ENCODE results near the gene KRTAP16-1.

The KRTAP16-1 gene

GRCh38 chr17:41301204-41301790 is 7.8 kb downstream of the KRTAP16-1 start:
- no peak for TF ChIP-seq CTCF (IDR thresholded peaks at IDR 0.05)
- H3K27ac ChIP-seq, result no peak overlapping the region
- H3K4me3 ChIP-seq, result no peak overlapping the region
- no peak for DNase-seq (ENCODE audit: low spot score)

GRCh38 chr17:41298458-41299135 is 10.5 kb downstream of the KRTAP16-1 start:
- Histone ChIP-seq H3K4me3 (no peak overlapping the region), H3K27ac (no peak overlapping the region)
- TF ChIP-seq CTCF (IDR thresholded peaks at IDR 0.05), result no peak
- no peak for DNase-seq (ENCODE audit: low spot score)

- DNase-seq (ENCODE audit: low spot score), result no peak
- TF ChIP-seq CTCF (IDR thresholded peaks at IDR 0.05), result no peak
- H3K27ac ChIP-seq, result no peak overlapping the region
- H3K4me3 ChIP-seq, result no peak overlapping the region
Observed at GRCh38 chr17:41296846-41297245, 12.3 kb downstream of the KRTAP16-1 start.

DNA sequence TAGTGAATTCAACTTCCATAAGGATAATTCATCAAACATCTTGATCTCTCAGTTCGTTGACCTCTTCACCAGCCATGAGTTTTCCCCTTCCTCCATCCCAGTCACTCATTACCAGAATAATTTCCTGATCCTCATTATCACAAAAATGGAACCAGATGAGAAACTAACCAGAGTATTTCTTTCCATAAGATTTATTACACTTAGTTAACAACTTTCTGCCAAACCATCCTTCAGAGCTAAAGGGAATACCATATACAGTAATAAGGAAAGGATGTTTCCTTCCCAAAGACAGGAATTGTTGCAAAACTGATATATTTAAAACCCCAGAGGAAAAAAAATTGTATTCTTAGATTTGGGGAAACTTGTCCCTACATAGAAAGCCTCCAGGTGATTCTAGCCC is 15.1 kb downstream of the KRTAP16-1 start:
- Histone ChIP-seq H3K27ac (no peak overlapping the region), H3K4me3 (no peak overlapping the region)
- TF ChIP-seq CTCF (IDR thresholded peaks at IDR 0.05), result no peak
- DNase-seq (ENCODE audit: low spot score), result no peak

GRCh38 chr17:41287050-41287449 is 22.1 kb downstream of the KRTAP16-1 start:
- H3K27ac ChIP-seq, result no peak overlapping the region
- no peak for DNase-seq (ENCODE audit: low spot score)
- H3K4me3 ChIP-seq, result no peak overlapping the region
- TF ChIP-seq CTCF (IDR thresholded peaks at IDR 0.05), result no peak

- TF ChIP-seq CTCF (IDR thresholded peaks at IDR 0.05), result no peak
- no peak for DNase-seq (ENCODE audit: low spot score)
- H3K27ac ChIP-seq, result no peak overlapping the region
- H3K4me3 ChIP-seq, result no peak overlapping the region
Observed at GRCh38 chr17:41284546-41284945, 24.6 kb downstream of the KRTAP16-1 start.

- no peak for DNase-seq (ENCODE audit: low spot score)
- TF ChIP-seq CTCF (IDR thresholded peaks at IDR 0.05), result no peak
- Histone ChIP-seq H3K27ac (no peak overlapping the region), H3K4me3 (no peak overlapping the region)
Observed at GRCh38 chr17:41284043-41284442, 25.1 kb downstream of the KRTAP16-1 start.

Data from coronary artery (tissue), 2 donors.